Thyroid gland (tissue), 4 donors: ENCODE results near the gene SYAP1.

ENCODE experiments used
- CTCF ChIP-seq, 6 experiments: fragments of 200-600 bp in 3 of 6; fragments of 450-650 bp in 3 of 6; sonication (generic) in 3 of 6; IDR thresholded peaks; one replicate each; pipeline ENCODE4 v1.5.1; 2016 to 2019; ENCODE audit warnings: antibody characterized with exemption in 6 of 6, mild to moderate bottlenecking in 2 of 6, inconsistent platforms in 1 of 6, moderate library complexity in 1 of 6
- POLR2A ChIP-seq, 2 donors: fragments of 450-650 bp; IDR thresholded peaks; one replicate each; pipeline ENCODE4 v1.6.1; 2017; ENCODE audit warnings: antibody characterized with exemption in 2 of 2, mild to moderate bottlenecking in 2 of 2, moderate library complexity in 1 of 2

GRCh38 chrX:16718824-16719333 is 533 bp upstream of the SYAP1 start:
- TF ChIP-seq CTCF (IDR thresholded peaks at IDR 0.05): no peak
- no peak for TF ChIP-seq POLR2A (IDR thresholded peaks at IDR 0.05)
